ENCODE results near the gene CCND2.

CCND2 gene

GRCh38 chr12:4289998-4290790, 16.6 kb downstream of the CCND2 start:
- no peak for DNase-seq (ENCODE audit: low spot score)

DNA sequence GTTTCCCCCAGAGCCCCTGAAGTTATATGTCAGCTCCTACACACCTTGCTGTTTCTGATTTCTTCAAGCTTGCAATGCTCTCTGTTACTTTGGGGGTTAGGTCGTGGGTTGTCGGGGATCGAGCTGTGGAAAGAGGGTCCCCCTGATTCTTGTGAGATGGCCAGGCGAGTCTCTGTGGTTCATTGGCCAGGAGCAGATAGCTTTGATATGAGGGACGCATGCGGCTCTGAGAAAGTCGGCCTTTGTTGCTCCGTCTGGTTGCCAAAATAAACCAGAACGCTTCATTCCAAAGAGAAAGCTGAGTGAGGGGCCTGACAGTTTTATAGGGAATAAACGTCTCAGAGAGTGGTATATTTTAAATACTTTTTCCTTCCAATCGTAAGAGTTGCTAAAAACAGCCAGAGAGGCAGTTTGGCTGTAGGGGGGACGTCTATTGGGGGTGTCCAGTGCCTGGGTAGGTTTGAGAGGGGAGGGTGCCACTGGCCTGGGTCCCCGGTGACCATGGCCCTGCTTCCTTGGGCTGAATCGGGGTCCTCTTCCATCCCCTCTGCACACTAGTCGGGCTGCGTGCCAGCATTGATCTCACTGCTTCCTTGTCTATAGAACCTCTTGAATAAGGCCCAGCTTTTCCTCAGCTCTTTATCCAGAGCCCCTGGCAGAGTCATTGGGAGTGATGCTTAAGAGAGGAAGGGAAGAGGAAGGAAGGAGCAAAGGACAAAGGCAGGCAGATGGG, 18.9 kb downstream of the CCND2 start:
- no peak for DNase-seq (ENCODE audit: low spot score)

- no peak for DNase-seq (ENCODE audit: low spot score)
These were observed 19.9 kb downstream of the CCND2 start for GRCh38 chr12:4293299-4293965.

DNA sequence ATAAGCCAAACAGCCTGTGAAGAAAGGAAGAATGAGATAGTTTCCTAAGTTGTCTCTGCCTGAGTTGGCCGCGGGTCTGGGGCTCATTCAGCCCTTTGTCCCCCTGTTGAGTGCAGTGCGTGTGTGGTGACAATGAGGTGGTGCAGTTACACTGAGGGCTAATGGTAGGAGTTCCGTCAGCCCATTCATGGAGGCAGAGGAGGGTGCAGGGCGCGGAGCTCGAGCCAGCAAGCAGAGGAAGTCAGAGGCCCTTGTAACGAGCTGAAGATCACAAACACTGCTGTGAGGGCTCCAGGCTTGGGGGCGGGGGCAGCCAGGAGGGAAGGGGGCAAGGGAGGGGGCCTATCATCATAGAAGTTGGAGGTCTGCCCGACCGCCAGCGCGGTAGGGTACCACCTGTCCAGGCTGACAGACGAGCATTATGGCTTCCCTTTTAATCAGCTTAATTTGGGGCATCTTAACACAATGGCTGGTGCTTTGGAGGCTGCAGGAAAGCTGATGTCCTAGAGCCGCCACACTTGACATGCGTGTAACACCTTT, 20.5 kb downstream of the CCND2 start:
- DNase-seq (ENCODE audit: low spot score) = no peak

GRCh38 chr12:4296751-4297150, 23.2 kb downstream of the CCND2 start:
- no peak for DNase-seq (ENCODE audit: low spot score)

GRCh38 chr12:4297617-4298016, 24.1 kb downstream of the CCND2 start:
- no peak for DNase-seq (ENCODE audit: low spot score)

DNA sequence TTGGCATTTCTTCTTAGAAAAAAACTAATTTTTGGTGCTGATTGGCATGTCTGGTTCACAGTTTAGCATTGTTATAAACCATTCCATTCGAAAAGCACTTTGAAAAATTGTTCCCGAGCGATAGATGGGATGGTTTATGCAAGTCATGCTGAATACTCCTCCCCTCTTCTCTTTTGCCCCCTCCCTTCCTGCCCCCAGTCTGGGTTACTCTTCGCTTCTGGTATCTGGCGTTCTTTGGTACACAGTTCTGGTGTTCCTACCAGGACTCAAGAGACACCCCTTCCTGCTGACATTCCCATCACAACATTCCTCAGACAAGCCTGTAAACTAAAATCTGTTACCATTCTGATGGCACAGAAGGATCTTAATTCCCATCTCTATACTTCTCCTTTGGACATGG, 27.3 kb downstream of the CCND2 start:
- DNase-seq (ENCODE audit: low spot score) = no peak

DNA sequence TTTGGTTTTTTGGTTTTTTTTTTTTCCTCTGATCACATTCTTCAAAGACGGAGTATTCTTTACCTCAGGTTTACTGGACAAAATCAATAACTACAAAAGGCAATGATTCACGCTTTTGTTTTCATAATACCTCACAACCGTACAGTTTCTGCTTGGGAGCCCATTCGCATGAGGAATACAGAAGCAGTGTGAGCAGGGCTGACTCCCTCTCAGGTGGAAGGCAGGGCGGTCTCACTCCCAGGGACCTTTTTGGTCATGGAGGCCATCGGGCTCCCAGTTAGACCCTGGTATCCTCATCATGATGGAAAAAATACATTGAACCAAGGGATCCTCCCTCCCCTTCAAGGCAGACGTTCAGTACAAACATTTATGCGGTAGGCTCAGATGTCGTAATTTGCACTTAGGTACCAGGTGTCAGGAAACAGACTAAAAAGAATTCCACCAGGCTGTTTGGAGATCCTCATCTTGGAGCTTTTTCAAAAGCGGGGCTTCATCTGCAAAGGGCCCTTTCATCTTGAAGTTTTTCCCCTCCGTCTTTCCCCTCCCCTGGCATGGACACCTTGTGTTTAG, 28.5 kb downstream of the CCND2 start:
- no peak for DNase-seq (ENCODE audit: low spot score)

- no peak for DNase-seq (ENCODE audit: low spot score)
These were observed 29.3 kb downstream of the CCND2 start for GRCh38 chr12:4302881-4303280.

GRCh38 chr12:4303750-4304149, 30.2 kb downstream of the CCND2 start:
- DNase-seq (ENCODE audit: low spot score) = no peak

- peak; percentile 51 for DNase-seq (ENCODE audit: low spot score)
These were observed 34.2 kb downstream of the CCND2 start for GRCh38 chr12:4307593-4308333.

DNA sequence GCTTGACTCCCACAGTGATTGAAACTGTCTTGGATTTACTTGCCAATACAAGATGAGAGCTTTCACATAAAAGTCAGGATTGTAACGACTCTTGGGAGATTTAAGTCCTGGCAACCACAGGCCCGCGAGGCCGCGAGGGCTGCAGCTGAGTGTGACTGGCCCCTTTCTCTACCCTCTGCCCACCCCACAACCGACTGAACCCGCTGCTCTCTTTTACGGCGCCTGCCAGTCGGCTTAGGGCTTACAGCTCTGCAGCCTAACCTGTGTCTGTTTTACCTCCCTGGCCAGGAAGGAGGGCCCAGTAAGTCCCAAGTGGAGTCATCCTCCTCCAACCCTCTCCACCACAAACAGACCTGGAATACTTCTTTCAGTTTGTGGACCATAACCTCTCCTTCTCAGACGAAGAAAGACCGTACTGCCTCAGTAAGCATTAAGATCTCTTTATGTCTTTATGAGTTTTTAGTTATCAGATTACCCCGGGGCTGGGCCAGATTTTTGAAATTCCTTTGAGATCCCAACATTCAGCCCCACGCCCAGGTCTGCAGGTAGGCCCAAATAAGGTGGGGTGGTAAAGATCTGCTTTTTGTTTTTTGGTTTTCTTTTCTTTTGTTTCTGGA, 34.9 kb downstream of the CCND2 start:
- no peak for DNase-seq (ENCODE audit: low spot score)

DNA sequence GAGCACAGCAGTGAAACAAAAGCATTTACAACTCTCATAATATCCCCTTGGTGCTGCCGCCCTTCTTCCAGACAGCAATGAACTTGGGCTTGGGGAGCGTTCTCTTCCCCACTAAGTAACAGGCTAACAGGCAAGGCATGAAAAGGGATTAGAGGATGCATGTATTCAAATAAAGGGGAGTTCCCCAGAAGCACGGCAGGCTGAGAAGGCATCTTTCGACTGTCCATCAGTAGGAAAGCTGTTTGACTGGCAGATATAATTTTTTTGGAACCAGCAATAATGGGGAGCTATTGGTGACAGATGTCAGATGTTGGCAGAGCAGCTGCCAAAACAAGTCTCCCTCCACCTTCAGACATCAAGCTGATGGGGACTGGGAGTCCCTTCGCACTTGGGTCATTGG, 38.2 kb downstream of the CCND2 start:
- DNase-seq (ENCODE audit: low spot score) = no peak

- DNase-seq (ENCODE audit: low spot score) = no peak
These were observed 38.7 kb downstream of the CCND2 start for GRCh38 chr12:4312251-4312650.

GRCh38 chr12:4320497-4320852, 46.9 kb downstream of the CCND2 start:
- no peak for DNase-seq (ENCODE audit: low spot score)

DNA sequence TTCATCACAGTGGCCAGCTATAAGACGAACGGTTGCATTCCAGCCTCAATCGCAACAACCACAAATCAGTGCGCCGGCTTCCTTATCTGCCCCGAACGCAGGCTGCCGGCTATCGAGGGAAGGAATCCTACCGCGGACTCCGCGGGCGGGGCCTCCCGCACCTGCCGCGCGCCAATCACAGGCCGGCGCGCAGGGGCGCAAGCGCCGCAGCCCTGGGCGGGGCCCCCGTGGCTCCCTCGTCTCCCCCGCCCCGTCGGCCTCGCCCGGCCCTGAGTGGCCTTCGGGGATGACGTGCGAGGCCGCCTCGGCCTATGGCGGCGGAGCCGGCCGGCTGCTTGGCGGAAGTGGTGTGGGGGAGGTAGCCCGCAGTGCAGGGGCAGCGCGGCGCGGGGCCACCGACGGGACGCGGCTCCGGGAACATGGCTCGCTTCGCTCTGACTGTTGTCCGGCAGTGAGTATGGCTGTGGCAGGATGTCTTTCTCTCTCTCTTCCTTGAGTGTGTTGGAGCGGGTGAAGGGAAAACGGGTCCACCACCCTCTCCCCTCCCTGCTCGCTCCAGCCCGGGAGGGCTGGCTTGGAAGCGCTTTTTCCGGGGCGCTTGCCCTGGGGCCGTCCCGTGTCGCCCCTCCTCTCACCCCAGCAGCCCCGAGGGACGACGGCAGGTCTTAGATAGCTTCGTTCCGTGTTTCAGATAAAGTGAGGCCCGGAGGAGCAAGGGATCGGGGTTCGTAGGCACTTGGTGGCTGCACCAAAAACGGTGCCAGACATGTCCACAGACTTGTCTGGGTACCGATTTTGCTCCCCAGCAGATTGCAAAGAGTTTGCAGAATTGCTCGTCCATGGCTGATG, 47.5 kb downstream of the CCND2 start, which contains the start of gene TIGAR:
TSS of gene TIGAR (plus strand) at position 361 of the 849 bp plus-strand sequence. CDS start at position 420, 59 bp downstream.
- DNase-seq (ENCODE audit: low spot score) = peak; percentile 93

- peak; percentile 43 for DNase-seq (ENCODE audit: low spot score)
These were observed 49.2 kb downstream of the CCND2 start for GRCh38 chr12:4322726-4323125.

Measured in RKO (cell line).